WTC11 (cell line): ENCODE data around the gene PFN1. TPM values are rescaled to one million over a fixed set of nuclear protein-coding genes. Genes with fewer than 3 reads are reported as not detected.
A peak's percentile ranks its signal among the peaks of the same experiment; 100 is the strongest.

ENCODE experiments used
- ATAC-seq: fragments of 200-7000 bp; cut with Tn5 transposase; 2 replicates; pipeline ENCODE4 v1.10.0; 2021; ENCODE audit warnings: mild to moderate bottlenecking, moderate library complexity
- CTCF ChIA-PET: fragments of 300-600 bp; sonication (Branson Sonifier 250); formaldehyde crosslinking; loops from one replicate; lab custom pipeline; 2021; ENCODE audit warnings: antibody characterized with exemption; lab: Charles Lee
- POLR2A ChIA-PET: fragments of 350-600 bp; sonication (Branson Sonifier 250); formaldehyde crosslinking; loops from one replicate; lab custom pipeline; 2021; ENCODE audit warnings: antibody characterized with exemption; lab: Charles Lee
- DNase-seq: peaks from one replicate; pipeline ENCODE4 v3.0.0; 2021; ENCODE audit warnings: low spot score
- H3K27ac Mint-ChIP-seq: 2 replicates; pipeline ENCODE4 v1.8.0; 2021; ENCODE audit warnings: mixed read lengths
- H3K27me3 Mint-ChIP-seq: 2 replicates; pipeline ENCODE4 v1.8.0; 2021; ENCODE audit warnings: low read depth, mild to moderate bottlenecking, moderate library complexity, mixed read lengths
- H3K36me3 Mint-ChIP-seq: 2 replicates; pipeline ENCODE4 v1.8.0; 2021; ENCODE audit warnings: mixed read lengths
- H3K4me1 Mint-ChIP-seq: 2 replicates; pipeline ENCODE4 v1.8.0; 2022; ENCODE audit warnings: mixed read lengths
- H3K4me3 Mint-ChIP-seq: 2 replicates; pipeline ENCODE4 v1.8.0; 2021; ENCODE audit warnings: mild to moderate bottlenecking, moderate library complexity, mixed read lengths
- H3K9me3 Mint-ChIP-seq: 2 replicates; pipeline ENCODE4 v1.8.0; 2021; ENCODE audit warnings: mixed read lengths
- ARID4B ChIP-seq: sonication (generic); formaldehyde crosslinking; IDR thresholded peaks from 2 replicates; pipeline ENCODE4 v1.8.0; 2023; ENCODE audit warnings: missing genetic modification reagents, mild to moderate bottlenecking, borderline replicate concordance
- ELF4 ChIP-seq: sonication (generic); formaldehyde crosslinking; IDR thresholded peaks from 2 replicates; pipeline ENCODE4 v1.8.1; 2022; ENCODE audit warnings: low read depth, mild to moderate bottlenecking, moderate library complexity, missing genetic modification reagents
- FOXK1 ChIP-seq: sonication (generic); formaldehyde crosslinking; IDR thresholded peaks from 2 replicates; pipeline ENCODE4 v1.8.0; 2022; ENCODE audit warnings: mild to moderate bottlenecking, moderate library complexity, missing genetic modification reagents
- GABPB1 ChIP-seq: sonication (generic); formaldehyde crosslinking; IDR thresholded peaks from 2 replicates; pipeline ENCODE4 v1.8.1; 2023; ENCODE audit warnings: mild to moderate bottlenecking, missing genetic modification reagents
- HMGXB4 ChIP-seq: sonication (generic); formaldehyde crosslinking; IDR thresholded peaks from 2 replicates; pipeline ENCODE4 v1.8.1; 2023; ENCODE audit warnings: mild to moderate bottlenecking, moderate library complexity, missing genetic modification reagents
- IRF1 ChIP-seq: sonication (generic); formaldehyde crosslinking; IDR thresholded peaks from 2 replicates; pipeline ENCODE4 v1.8.0; 2023; ENCODE audit warnings: missing genetic modification reagents
- PRDM15 ChIP-seq: sonication (generic); formaldehyde crosslinking; IDR thresholded peaks from 2 replicates; pipeline ENCODE4 v1.8.0; 2022; ENCODE audit warnings: missing genetic modification reagents
- ZMAT4 ChIP-seq: fragments of 250-450 bp; sonication (Bioruptor Pico); IDR thresholded peaks from 2 replicates; pipeline ENCODE4 v1.9.0; 2021; ENCODE audit warnings: mild to moderate bottlenecking
- ZNF281 ChIP-seq: sonication (generic); formaldehyde crosslinking; IDR thresholded peaks from 2 replicates; pipeline ENCODE4 v1.8.0; 2023; ENCODE audit warnings: mild to moderate bottlenecking, missing genetic modification reagents
- ZNF317 ChIP-seq: sonication (generic); formaldehyde crosslinking; IDR thresholded peaks from 2 replicates; pipeline ENCODE4 v1.8.1; 2023; ENCODE audit warnings: low read depth, mild to moderate bottlenecking, moderate library complexity, missing genetic modification reagents, borderline replicate concordance
- ZNF396 ChIP-seq: fragments of 250-450 bp; sonication (Bioruptor Pico); IDR thresholded peaks from 2 replicates; pipeline ENCODE4 v1.8.0; 2021; ENCODE audit warnings: mild to moderate bottlenecking, moderate library complexity, borderline replicate concordance
- total RNA-seq: library from RNA; stranded (reverse); gene quantifications from 3 replicates; pipeline ENCODE4 v1.2.3, GENCODE V29; 2021

The PFN1 gene
- total RNA-seq, 1 experiment from 2014 or later: 1,289 TPM

GRCh38 chr17:4951486-4951885 lies 3.2 kb upstream of the PFN1 start:
- H3K4me3 Mint-ChIP-seq: peak overlapping the region; percentile 85
- H3K9me3 Mint-ChIP-seq: no peaks in the 10 kb centered on the region
- DNase-seq: no peak
- CTCF ChIA-PET: interaction anchor here (0.6 to 5.4 kb wide), 8 partner anchors 8 to 111 kb away, joined by 3 to 27 read pairs (median 4); partner anchors contain the start of genes CAMTA2, INCA1, KIF1C and RNF167
- no peak overlapping the region for H3K27ac Mint-ChIP-seq
- no peak for ATAC-seq
- H3K4me1 Mint-ChIP-seq: peaks cover 35% of the 10 kb centered on the region
- POLR2A ChIA-PET: interaction anchor here (0.7 to 2.5 kb wide), 5 partner anchors 8 to 52 kb away, joined by 3 to 18 read pairs (median 5); partner anchors contain the start of genes C17orf107, RNF167, SLC25A11 and SPAG7
- H3K27me3 Mint-ChIP-seq: no peaks in the 10 kb centered on the region
- peaks cover 6% of the 10 kb centered on the region for H3K36me3 Mint-ChIP-seq
- no peak for TF ChIP-seq PRDM15 (CRISPR knock-in tag)

GRCh38 chr17:4950746-4951204 lies 2.4 kb upstream of the PFN1 start, which contains the start of gene ENO3:
TSS of gene ENO3 (plus strand) at chr17:4951119. CDS start at chr17:4951830, 711 bp downstream.
- DNase-seq: peak; percentile 42
- ChIA-PET CTCF (interaction anchor here (0.5 to 5.4 kb wide), 10 partner anchors 8 to 111 kb away, joined by 3 to 27 read pairs (median 4); partner anchors contain the start of genes INCA1, KIF1C, RNF167 and SLC25A11), POLR2A (interaction anchor here (1.0 to 2.5 kb wide), 4 partner anchors 11 to 51 kb away, joined by 3 to 18 read pairs (median 6); partner anchors contain the start of genes C17orf107, RNF167, SLC25A11 and SPAG7)

GRCh38 chr17:4950075-4950745 lies 1.9 kb upstream of the PFN1 start:
- ATAC-seq (peak; percentile 7), DNase-seq (peak; percentile 58)
- peak overlapping the region; percentile 85 for H3K4me3 Mint-ChIP-seq
- no peaks in the 10 kb centered on the region for H3K27me3 Mint-ChIP-seq
- H3K27ac Mint-ChIP-seq: peak overlapping the region; percentile 96
- peaks cover 17% of the 10 kb centered on the region for H3K36me3 Mint-ChIP-seq
- H3K4me1 Mint-ChIP-seq: peaks cover 44% of the 10 kb centered on the region
- POLR2A ChIA-PET: interaction anchor here (0.6 to 2.5 kb wide), 6 partner anchors 10 to 181 kb away, joined by 3 to 18 read pairs (median 6); partner anchors contain the start of genes C17orf107, RNF167, SLC25A11 and SPAG7
- CTCF ChIA-PET: interaction anchor here (1.0 to 5.4 kb wide), 5 partner anchors 10 to 41 kb away, joined by 3 to 27 read pairs (median 12); partner anchors contain the start of genes RNF167, SLC25A11 and SPAG7
- no peaks in the 10 kb centered on the region for H3K9me3 Mint-ChIP-seq
- TF ChIP-seq ZNF281 (CRISPR knock-in tag) (0 out of 2 replicates have a peak, but pooled peaks have one; percentile 9), ARID4B (CRISPR knock-in tag) (0 out of 2 replicates have a peak, but pooled peaks have one; percentile 17), ZMAT4 (CRISPR knock-in tag) (no peak), IRF1 (CRISPR knock-in tag) (no peak; the same call in 1 of the 2 replicates), FOXK1 (CRISPR knock-in tag) (0 out of 2 replicates have a peak, but pooled peaks have one; percentile 5), ZNF396 (CRISPR knock-in tag) (no peak), ELF4 (CRISPR knock-in tag) (no peak), ZNF317 (CRISPR knock-in tag) (no peak), GABPB1 (CRISPR knock-in tag) (no peak)

More at GRCh38 chr17:4950746-4951204, 2.4 kb upstream of the PFN1 start, which contains the start of gene ENO3:
- peak; percentile 4 for ATAC-seq
- peak within 1 kb of the TSS; percentile 85 for H3K4me3 Mint-ChIP-seq
- H3K9me3 Mint-ChIP-seq: no peaks in the 10 kb centered on the region
- peak within 1 kb of the TSS; percentile 96 for H3K27ac Mint-ChIP-seq
- TF ChIP-seq HMGXB4 (CRISPR knock-in tag) (peak; percentile 41; the same call in 1 of the 2 replicates), FOXK1 (CRISPR knock-in tag) (no peak)
- peaks cover 39% of the 10 kb centered on the region for H3K4me1 Mint-ChIP-seq
- H3K27me3 Mint-ChIP-seq: no peaks in the 10 kb centered on the region
- H3K36me3 Mint-ChIP-seq: peaks cover 12% of the 10 kb centered on the region
